Measurements from ENCODE around the gene FMN2.
"Not testable (repeated sequence)": the region's sequence is repeated elsewhere in the genome, so short reads cannot be mapped to it uniquely, and the experiment has no call there.

Gene FMN2

GRCh38 chr1:240235521-240236288, 144.0 kb downstream of the FMN2 start:
- H3K4me3 ChIP-seq (ENCODE audit: low read depth, low read length), result no peak overlapping the region
- DNase-seq (ENCODE audit: low read depth), result peak; percentile 54

GRCh38 chr1:240237305-240237721, 145.6 kb downstream of the FMN2 start:
- H3K4me3 ChIP-seq (ENCODE audit: low read depth, low read length), result no peak overlapping the region
- DNase-seq (ENCODE audit: low read depth), result no peak

GRCh38 chr1:240239309-240239708, 147.6 kb downstream of the FMN2 start:
- H3K4me3 ChIP-seq (ENCODE audit: low read depth, low read length), result no peak overlapping the region
- DNase-seq (ENCODE audit: low read depth), result no peak

GRCh38 chr1:240241278-240241677, 149.6 kb downstream of the FMN2 start:
- no peak overlapping the region for H3K4me3 ChIP-seq (ENCODE audit: low read depth, low read length)

GRCh38 chr1:240242601-240243144, 151.0 kb downstream of the FMN2 start:
- DNase-seq (ENCODE audit: low read depth), result peak; percentile 82
- H3K4me3 ChIP-seq (ENCODE audit: low read depth, low read length), result no peak overlapping the region

More at GRCh38 chr1:240241278-240241677, 149.6 kb downstream of the FMN2 start:
- no peak for DNase-seq (ENCODE audit: low read depth)

GRCh38 chr1:240244968-240245628, 153.4 kb downstream of the FMN2 start:
- no peak overlapping the region for H3K4me3 ChIP-seq (ENCODE audit: low read depth, low read length)
- peak; percentile 73 for DNase-seq (ENCODE audit: low read depth)

- no peak overlapping the region for H3K4me3 ChIP-seq (ENCODE audit: low read depth, low read length)
- no peak for DNase-seq (ENCODE audit: low read depth)
Observed at GRCh38 chr1:240245629-240246020, 153.9 kb downstream of the FMN2 start.

GRCh38 chr1:240247899-240248298, 156.2 kb downstream of the FMN2 start:
- H3K4me3 ChIP-seq (ENCODE audit: low read depth, low read length), result no peak overlapping the region
- DNase-seq (ENCODE audit: low read depth), result no peak

- DNase-seq (ENCODE audit: low read depth), result no peak
- no peak overlapping the region for H3K4me3 ChIP-seq (ENCODE audit: low read depth, low read length)
Observed at GRCh38 chr1:240254006-240254405, 162.3 kb downstream of the FMN2 start.

- DNase-seq (ENCODE audit: low read depth), result no peak
Observed at GRCh38 chr1:240254778-240255291, 163.2 kb downstream of the FMN2 start.

GRCh38 chr1:240255922-240256321, 164.2 kb downstream of the FMN2 start:
- DNase-seq (ENCODE audit: low read depth), result no peak
- H3K4me3 ChIP-seq (ENCODE audit: low read depth, low read length), result no peak overlapping the region

More at GRCh38 chr1:240254778-240255291, 163.2 kb downstream of the FMN2 start:
- H3K4me3 ChIP-seq (ENCODE audit: low read depth, low read length), result no peak overlapping the region

GRCh38 chr1:240256836-240257503, 165.3 kb downstream of the FMN2 start:
- DNase-seq (ENCODE audit: low read depth), result no peak
- H3K4me3 ChIP-seq (ENCODE audit: low read depth, low read length), result no peak overlapping the region

- H3K4me3 ChIP-seq (ENCODE audit: low read depth, low read length), result no peak overlapping the region
- DNase-seq (ENCODE audit: low read depth), result peak; percentile 69
Observed at GRCh38 chr1:240258910-240259309, 167.2 kb downstream of the FMN2 start.

GRCh38 chr1:240264494-240264893, 172.8 kb downstream of the FMN2 start:
- not testable (repeated sequence) for H3K4me3 ChIP-seq (ENCODE audit: low read depth, low read length); DNase-seq (ENCODE audit: low read depth)

- no peak for DNase-seq (ENCODE audit: low read depth)
Observed at GRCh38 chr1:240271081-240271480, 179.4 kb downstream of the FMN2 start.

GRCh38 chr1:240274569-240274968, 182.9 kb downstream of the FMN2 start:
- no peak for DNase-seq (ENCODE audit: low read depth)
- H3K4me3 ChIP-seq (ENCODE audit: low read depth, low read length), result no peak overlapping the region

More at GRCh38 chr1:240271081-240271480, 179.4 kb downstream of the FMN2 start:
- H3K4me3 ChIP-seq (ENCODE audit: low read depth, low read length), result no peak overlapping the region

GRCh38 chr1:240275219-240275618, 183.5 kb downstream of the FMN2 start:
- not testable (repeated sequence) for DNase-seq (ENCODE audit: low read depth); H3K4me3 ChIP-seq (ENCODE audit: low read depth, low read length)

- DNase-seq (ENCODE audit: low read depth), result no peak
Observed at GRCh38 chr1:240278082-240278481, 186.4 kb downstream of the FMN2 start.

GRCh38 chr1:240280560-240281322, 189.1 kb downstream of the FMN2 start:
- H3K4me3 ChIP-seq (ENCODE audit: low read depth, low read length), result no peak overlapping the region
- DNase-seq (ENCODE audit: low read depth), result no peak

More at GRCh38 chr1:240278082-240278481, 186.4 kb downstream of the FMN2 start:
- H3K4me3 ChIP-seq (ENCODE audit: low read depth, low read length), result no peak overlapping the region
